K562 (cell line): ENCODE measurements around the gene SPPL2C. TPM values are rescaled to one million over a fixed set of nuclear protein-coding genes. Genes with fewer than 3 reads are reported as not detected.
A peak's percentile ranks its signal among the peaks of the same experiment; 100 is the strongest.

Source experiments
- ATAC-seq: fragments of 200-7000 bp; cut with Tn5 transposase; 3 replicates; pipeline ENCODE4 v1.9.1; 2020; ENCODE audit warnings: moderate library complexity
- BruUV-seq: library from RNA; stranded (reverse); fragments of 400-500 nt; replicated peaks from 2 replicates; lab custom pipeline; 2021; lab: Mats Ljungman, UMichigan
- CTCF ChIA-PET: fragments of 300-600 bp; formaldehyde crosslinking; extraction: SDS; loops from one replicate; lab custom pipeline; 2021; ENCODE audit warnings: low intra/inter-chr PET ratio; lab: Yijun Ruan, JAX
- POLR2A ChIA-PET: fragments of 300-600, 350-650 bp; sonication (Branson Sonifier 250); formaldehyde crosslinking; extraction: SDS; loops from one replicate; lab custom pipeline; 2021; ENCODE audit warnings: antibody characterized with exemption, inconsistent platforms; lab: Yijun Ruan, JAX
- DNase-seq, 4 experiments: peaks; one replicate each; pipeline versions ENCODE4 v3.0.0 to v3.0.0-alpha.2; 2011 to 2018; ENCODE audit warnings: low spot score in 3 of 4, mixed read lengths in 3 of 4; ENCODE audit errors: extremely low read depth in 1 of 4
- FAIRE-seq: peaks from 2 replicates; lab custom pipeline; 2011; peaks lifted over from hg19 to GRCh38; lab: Jason Lieb, UNC
- H2AFZ ChIP-seq: 2 replicates; pipeline ENCODE4 v1.6.0; 2011; ENCODE audit warnings: low read depth, low read length, control low read depth, inconsistent platforms
- H3K27ac ChIP-seq: fragments of 200-600 bp; 3 replicates; pipeline ENCODE4 v1.8.0; 2011; ENCODE audit warnings: low read depth, mild to moderate bottlenecking, control low read depth, inconsistent platforms, low read length, moderate library complexity, mixed read lengths; ENCODE audit errors: extremely low read depth
- H3K27me3 ChIP-seq, 2 experiments: fragments of 300-600 bp in 1 of 2; 2 replicates in 1 of 2; 3 replicates in 1 of 2; pipeline versions ENCODE4 v1.6.0 to v1.8.0; 2011; ENCODE audit warnings: inconsistent platforms in 2 of 2, low read length in 2 of 2, mild to moderate bottlenecking in 1 of 2, mixed read lengths in 1 of 2, moderate library complexity in 1 of 2; ENCODE audit not compliant: control insufficient read depth in 2 of 2, insufficient read depth in 2 of 2
- H3K36me3 ChIP-seq: fragments of 300-600 bp; 3 replicates; pipeline ENCODE4 v1.8.0; 2011; ENCODE audit warnings: mild to moderate bottlenecking, low read length, inconsistent platforms; ENCODE audit not compliant: control insufficient read depth, insufficient read depth
- H3K4me1 ChIP-seq, 2 experiments: fragments of 200-600 bp in 1 of 2; replicated peaks in 1 of 2; 2 replicates in 1 of 2; 3 replicates in 1 of 2; pipeline versions ENCODE4 v1.5.1 to v1.8.0; 2011; ENCODE audit warnings: inconsistent platforms in 2 of 2, low read length in 2 of 2, mild to moderate bottlenecking in 1 of 2, mixed read lengths in 1 of 2, moderate library complexity in 1 of 2; ENCODE audit not compliant: control insufficient read depth in 2 of 2, insufficient read depth in 2 of 2
- H3K4me2 ChIP-seq: 2 replicates; pipeline ENCODE4 v1.6.1; 2011; ENCODE audit warnings: low read length, control low read depth, inconsistent platforms, mixed read lengths; ENCODE audit not compliant: insufficient read depth
- H3K4me3 ChIP-seq: fragments of 200-600 bp; sonication (generic), shearing (Covaris generic); 2 replicates; pipeline ENCODE4 v1.5.1; 2016; ENCODE audit warnings: control low read depth, inconsistent platforms
- H3K79me2 ChIP-seq: fragments of 200-600 bp; 3 replicates; pipeline ENCODE4 v1.8.0; 2011; ENCODE audit warnings: low read length, inconsistent platforms; ENCODE audit not compliant: control insufficient read depth, insufficient read depth
- H3K9ac ChIP-seq, 2 experiments: 2 replicates each; pipeline versions ENCODE4 v1.6.0 to v1.6.1; 2011; ENCODE audit warnings: low read depth in 2 of 2, low read length in 2 of 2, control low read depth in 1 of 2, inconsistent platforms in 1 of 2, mild to moderate bottlenecking in 1 of 2, mixed read lengths in 1 of 2; ENCODE audit not compliant: insufficient read depth in 1 of 2
- H3K9me1 ChIP-seq: one replicate; pipeline ENCODE4 v1.6.0; 2011; ENCODE audit warnings: inconsistent platforms, mild to moderate bottlenecking, low read length, moderate library complexity; ENCODE audit not compliant: control insufficient read depth, insufficient read depth
- H3K9me3 ChIP-seq: replicated peaks from 2 replicates; pipeline ENCODE4 v1.5.1; 2011; ENCODE audit warnings: low read depth, low read length, inconsistent platforms; ENCODE audit not compliant: control insufficient read depth, insufficient read depth
- H4K20me1 ChIP-seq: replicated peaks from 2 replicates; pipeline ENCODE4 v1.6.1; 2011; ENCODE audit warnings: low read length, inconsistent platforms, mixed read lengths; ENCODE audit not compliant: control insufficient read depth, insufficient read depth
- BACH1 ChIP-seq: fragments of 200-800 bp; sonication (Bioruptor generic); IDR thresholded peaks from 2 replicates; pipeline ENCODE4 v1.6.1; 2016; ENCODE audit warnings: missing genetic modification characterization, missing compliant biosample characterization
- CBX3 ChIP-seq, 2 experiments: IDR thresholded peaks; 1 replicate in 1 of 2; 2 replicates in 1 of 2; pipeline ENCODE4 v1.6.1; 2012; ENCODE audit warnings: inconsistent platforms in 2 of 2, low read length in 2 of 2, borderline replicate concordance in 1 of 2, control low read depth in 1 of 2
- CTCF ChIP-seq, 3 experiments: IDR thresholded peaks in 2 of 3; conservative IDR thresholded peaks in 1 of 3; 2 replicates each; pipeline ENCODE4 v1.5.1; 2011 to 2012; ENCODE audit warnings: low read length in 3 of 3, mild to moderate bottlenecking in 3 of 3, control low read depth in 2 of 3, improper control_type of control experiment in 1 of 3, inconsistent platforms in 1 of 3, low read depth in 1 of 3, mixed read lengths in 1 of 3, moderate library complexity in 1 of 3; ENCODE audit not compliant: insufficient read depth in 2 of 3
- NFE2 ChIP-seq: IDR thresholded peaks from 2 replicates; pipeline ENCODE4 v1.6.1; 2014; ENCODE audit warnings: antibody characterized with exemption, low read depth
- NKRF ChIP-seq: fragments of 450-650 bp; IDR thresholded peaks from 2 replicates; pipeline ENCODE4 v1.6.1; 2016; ENCODE audit warnings: borderline replicate concordance
- TRIM28 ChIP-seq: fragments of 450-650 bp; IDR thresholded peaks from 2 replicates; pipeline ENCODE4 v1.6.1; 2017
- ZNF280A ChIP-seq: fragments of 450-650 bp; IDR thresholded peaks from 2 replicates; pipeline ENCODE4 v1.6.1; 2018; ENCODE audit warnings: mild to moderate bottlenecking, low read depth; ENCODE audit not compliant: partially characterized antibody
- WGBS: fragments of 100-300 bp; shearing (Covaris generic); methylation state at CpG from one replicate; pipeline ENCODE4 v1.1.6; 2016; ENCODE audit warnings: low coverage, mixed read lengths; ENCODE audit not compliant: insufficient coverage; ENCODE audit errors: missing lambda C conversion rate; 5-methylcytosine and 5-hydroxymethylcytosine counted together
- in situ Hi-C: fragments of 300-500 bp; cut with MboI; formaldehyde crosslinking; loops from 4 replicates; pipeline ENCODE4 v1.15.0; 2018; ENCODE audit warnings: inconsistent platforms, mixed read lengths
- intact Hi-C: fragments of 100-400 bp; cut with micrococcal nuclease; formaldehyde crosslinking; loops from 2 replicates; pipeline ENCODE4 v1.14.2; 2022
- polyA plus RNA-seq, 8 experiments: library from polyadenylated mRNA; depleted of rRNA in 4 of 8; stranded (reverse) in 5 of 8; unstranded in 3 of 8; fragments of >200 nt; fragmentation: Nextera tagmentation in 2 of 8; fragmentation: Illumina TruSeq in 1 of 8; extraction: Ambion mirVana in 2 of 8; extraction: Trizol in 1 of 8; gene quantifications; 2 replicates each; pipeline versions ENCODE4 v1.2.1 to v1.2.3, GENCODE V29; 2011 to 2014; ENCODE audit warnings: inconsistent platforms in 1 of 8, missing spikeins in 1 of 8
- total RNA-seq, 7 experiments: library from RNA; depleted of rRNA in 6 of 7; stranded (reverse); fragments of >200 nt in 6 of 7; fragmentation: Illumina TruSeq in 2 of 7; extraction: Trizol in 2 of 7; gene quantifications; 2 replicates each; pipeline versions ENCODE4 v1.2.1 to v1.2.3, GENCODE V29; 2011 to 2021; ENCODE audit warnings: low replicate concordance in 1 of 7

The SPPL2C gene
- total and polyA plus RNA-seq, 9 of the 15 experiments (the other 6 are each of a cell fraction or from before 2014, with no cell fraction given): not detected

GRCh38 chr17:45812102-45812501 is 32.6 kb upstream of the SPPL2C start:
- Histone ChIP-seq H3K9me3 (no peaks in the 10 kb centered on the region), H3K36me3 (no peaks in the 10 kb centered on the region), H4K20me1 (peaks cover 8% of the 10 kb centered on the region), H3K27ac (no peak overlapping the region), H3K4me3 (no peak overlapping the region), H3K4me1 (no peaks in the 10 kb centered on the region), H3K9me1 (no peaks in the 10 kb centered on the region), H2AFZ (no peak overlapping the region), H3K4me2 (no peak overlapping the region), H3K9ac (no peak overlapping the region), H3K27me3 (peaks cover 3 to 65% of the 10 kb centered on the region in 2 experiments; a peak in 3 of 5 replicates), H3K79me2 (no peaks in the 10 kb centered on the region)
- ATAC-seq: peak; percentile 45; the same call in 1 of the 3 replicates
- in situ Hi-C loops: no loop called here
- intact Hi-C loops: no loop called here
- ChIA-PET CTCF (no interaction called here), POLR2A (no interaction called here)
- DNase-seq: peak in 3 of 4 experiments; percentile 24 to 31 (median 25)
- no TSS peak for BruUV-seq
- whole genome bisulfite sequencing: 11% methylated on average over 3 of the region's 3 CpGs
- TF ChIP-seq NKRF: no peak
- peak; percentile 6 to 46 (median 35); a peak in 3 of 6 replicates for TF ChIP-seq CTCF (IDR thresholded peaks at IDR 0.05 in 2 of 3, conservative IDR thresholded peaks at IDR 0.05 in 1 of 3; ENCODE audit: insufficient read depth in 2 of 3, low read depth in 1 of 3, low read length in 3 of 3)
- peak; percentile 58; the same call in 1 of the 2 replicates for TF ChIP-seq TRIM28
- TF ChIP-seq ZNF280A: peak; percentile 18
- TF ChIP-seq CBX3 (IDR thresholded peaks at IDR 0.05; ENCODE audit: borderline replicate concordance in 1 of 2, low read length in 2 of 2): peak in 1 of 2 experiments; percentile 87; a peak in 1 of 3 replicates
- TF ChIP-seq BACH1 (tag): no peak
- peak; percentile 39; the same call in 1 of the 2 replicates for TF ChIP-seq NFE2
- FAIRE-seq: no peak
